ENCODE results near the gene TET3.

TET3 gene

GRCh38 chr2:73984922-73985307 is 205 bp downstream of the TET3 start:
- H3K9me3 ChIP-seq, result no peaks in the 10 kb centered on the region
- peaks cover 44% of the 10 kb centered on the region for H4K20me1 ChIP-seq
- H3K4me1 ChIP-seq, result peaks cover 86% of the 10 kb centered on the region
- H3K27ac ChIP-seq, result peak overlapping the region; percentile 100
- H3K27me3 ChIP-seq, result no peaks in the 10 kb centered on the region
- no peak for TF ChIP-seq Cebpa-rat (IDR thresholded peaks at IDR 0.05)
- H3K4me3 ChIP-seq, result peak overlapping the region; percentile 86
- peak overlapping the region; percentile 99 for H3K9ac ChIP-seq
- peak overlapping the region; percentile 100 for H3K4me2 ChIP-seq
- H3K36me3 ChIP-seq, result peaks cover 40% of the 10 kb centered on the region

- Histone ChIP-seq H3K36me3 (peaks cover 46% of the 10 kb centered on the region), H3K4me1 (peaks cover 86% of the 10 kb centered on the region), H3K27me3 (no peaks in the 10 kb centered on the region), H3K9ac (peak overlapping the region; percentile 92), H3K4me2 (peak overlapping the region; percentile 93), H3K4me3 (peak overlapping the region; percentile 86), H3K27ac (peak overlapping the region; percentile 100), H4K20me1 (peaks cover 50% of the 10 kb centered on the region), H3K9me3 (no peaks in the 10 kb centered on the region)
- no peak for TF ChIP-seq Cebpa-rat (IDR thresholded peaks at IDR 0.05)
These were observed 786 bp downstream of the TET3 start for GRCh38 chr2:73985308-73986084.

GRCh38 chr2:73986085-73986681 is 1.5 kb downstream of the TET3 start:
- Histone ChIP-seq H3K4me3 (peak overlapping the region; percentile 86), H3K36me3 (peaks cover 52% of the 10 kb centered on the region), H3K4me1 (peaks cover 85% of the 10 kb centered on the region), H3K9me3 (no peaks in the 10 kb centered on the region), H3K9ac (peak overlapping the region; percentile 92), H4K20me1 (peaks cover 56% of the 10 kb centered on the region), H3K27ac (peak overlapping the region; percentile 100), H3K4me2 (peak overlapping the region; percentile 93), H3K27me3 (no peaks in the 10 kb centered on the region)
- TF ChIP-seq Cebpa-rat (IDR thresholded peaks at IDR 0.05), result no peak

GRCh38 chr2:73987109-73987947 is 2.6 kb downstream of the TET3 start:
- Histone ChIP-seq H3K9me3 (no peaks in the 10 kb centered on the region), H3K27me3 (no peaks in the 10 kb centered on the region), H3K4me3 (peak overlapping the region; percentile 86), H3K27ac (peak overlapping the region; percentile 100), H3K9ac (peak overlapping the region; percentile 92), H3K36me3 (peaks cover 64% of the 10 kb centered on the region), H3K4me2 (peak overlapping the region; percentile 93), H4K20me1 (peaks cover 68% of the 10 kb centered on the region), H3K4me1 (peaks cover 85% of the 10 kb centered on the region)
- no peak for TF ChIP-seq Cebpa-rat (IDR thresholded peaks at IDR 0.05)

- Histone ChIP-seq H3K36me3 (peaks cover 72% of the 10 kb centered on the region), H3K9me3 (no peaks in the 10 kb centered on the region), H3K4me3 (peak overlapping the region; percentile 86), H3K27me3 (no peaks in the 10 kb centered on the region), H4K20me1 (peaks cover 76% of the 10 kb centered on the region), H3K4me2 (peak overlapping the region; percentile 93), H3K9ac (peak overlapping the region; percentile 92), H3K27ac (peak overlapping the region; percentile 100), H3K4me1 (peaks cover 85% of the 10 kb centered on the region)
- no peak for TF ChIP-seq Cebpa-rat (IDR thresholded peaks at IDR 0.05)
These were observed 3.4 kb downstream of the TET3 start for GRCh38 chr2:73987948-73988700.

GRCh38 chr2:73989972-73990371 is 5.3 kb downstream of the TET3 start:
- Histone ChIP-seq H3K9ac (no peak overlapping the region), H3K27ac (no peak overlapping the region), H4K20me1 (peaks cover 94% of the 10 kb centered on the region), H3K4me2 (peak overlapping the region; percentile 93), H3K4me1 (peaks cover 93% of the 10 kb centered on the region), H3K27me3 (no peaks in the 10 kb centered on the region), H3K9me3 (no peaks in the 10 kb centered on the region), H3K4me3 (no peak overlapping the region), H3K36me3 (peaks cover 90% of the 10 kb centered on the region)
- no peak for TF ChIP-seq Cebpa-rat (IDR thresholded peaks at IDR 0.05)

GRCh38 chr2:73990531-73990930 is 5.8 kb downstream of the TET3 start:
- no peak overlapping the region for H3K4me3 ChIP-seq
- H3K9ac ChIP-seq, result no peak overlapping the region
- H3K36me3 ChIP-seq, result peaks cover 96% of the 10 kb centered on the region
- no peak for TF ChIP-seq Cebpa-rat (IDR thresholded peaks at IDR 0.05)
- peaks cover 100% of the 10 kb centered on the region for H4K20me1 ChIP-seq
- no peaks in the 10 kb centered on the region for H3K9me3 ChIP-seq
- no peaks in the 10 kb centered on the region for H3K27me3 ChIP-seq
- no peak overlapping the region for H3K27ac ChIP-seq
- peaks cover 99% of the 10 kb centered on the region for H3K4me1 ChIP-seq
- 0 out of 2 replicates have a peak overlapping the region, but pooled peaks have one; percentile 93 for H3K4me2 ChIP-seq

- Histone ChIP-seq H3K4me3 (no peak overlapping the region), H3K4me2 (peak overlapping the region; percentile 28; the same call in 1 of the 2 replicates), H3K36me3 (peaks cover 99% of the 10 kb centered on the region), H4K20me1 (peaks cover 100% of the 10 kb centered on the region), H3K9ac (no peak overlapping the region), H3K27ac (no peak overlapping the region), H3K9me3 (no peaks in the 10 kb centered on the region), H3K27me3 (no peaks in the 10 kb centered on the region), H3K4me1 (peaks cover 99% of the 10 kb centered on the region)
- TF ChIP-seq Cebpa-rat (IDR thresholded peaks at IDR 0.05), result no peak
These were observed 7.3 kb downstream of the TET3 start for GRCh38 chr2:73992036-73992435.

- Histone ChIP-seq H3K9me3 (no peaks in the 10 kb centered on the region), H3K36me3 (peaks cover 99% of the 10 kb centered on the region), H4K20me1 (peaks cover 100% of the 10 kb centered on the region), H3K27me3 (no peaks in the 10 kb centered on the region), H3K9ac (no peak overlapping the region), H3K4me3 (no peak overlapping the region), H3K27ac (no peak overlapping the region), H3K4me1 (peaks cover 99% of the 10 kb centered on the region), H3K4me2 (peak overlapping the region; percentile 39)
- TF ChIP-seq Cebpa-rat (IDR thresholded peaks at IDR 0.05), result no peak
These were observed 8.7 kb downstream of the TET3 start for GRCh38 chr2:73993376-73993775.
